Activated B cell treated with CpG ODN at 0.5 μM for 24 hours (primary cell): ENCODE measurements around the gene KRTAP5-7. TPM values are rescaled to one million over a fixed set of nuclear protein-coding genes. Genes with fewer than 3 reads are reported as not detected.

ENCODE experiments used
- ATAC-seq: fragments of 200-7000 bp; cut with Tn5 transposase; one replicate; pipeline ENCODE4 v1.10.0; 2021; ENCODE audit warnings: low read depth, mild to moderate bottlenecking, moderate library complexity
- CTCF ChIA-PET: fragments of 350-600 bp; sonication (Branson Sonifier 250); formaldehyde crosslinking; loops from one replicate; lab custom pipeline; 2021; ENCODE audit warnings: antibody characterized with exemption; lab: Charles Lee
- POLR2A ChIA-PET: fragments of 350-600 bp; sonication (Branson Sonifier 250); formaldehyde crosslinking; loops from one replicate; lab custom pipeline; 2021; ENCODE audit warnings: antibody characterized with exemption; lab: Charles Lee
- DNase-seq: peaks from one replicate; pipeline ENCODE4 v3.0.0; 2022
- H3K27ac Mint-ChIP-seq: one replicate; pipeline ENCODE4 v1.8.0; 2020; ENCODE audit warnings: mixed read lengths
- H3K27me3 Mint-ChIP-seq: one replicate; pipeline ENCODE4 v1.8.0; 2021; ENCODE audit warnings: mixed read lengths
- H3K36me3 Mint-ChIP-seq: one replicate; pipeline ENCODE4 v1.8.0; 2021; ENCODE audit warnings: low read depth, mixed read lengths
- H3K4me1 Mint-ChIP-seq: one replicate; pipeline ENCODE4 v1.8.0; 2021; ENCODE audit warnings: mixed read lengths
- H3K4me3 Mint-ChIP-seq: one replicate; pipeline ENCODE4 v1.8.0; 2020; ENCODE audit warnings: mild to moderate bottlenecking, mixed read lengths
- H3K9me3 Mint-ChIP-seq: one replicate; pipeline ENCODE4 v1.8.0; 2020; ENCODE audit warnings: mixed read lengths
- CTCF ChIP-seq: fragments of 200-600 bp; IDR thresholded peaks from one replicate; pipeline ENCODE4 v1.8.0; 2022; ENCODE audit warnings: antibody characterized with exemption, mild to moderate bottlenecking
- intact Hi-C: fragments of 100-400 bp; cut with micrococcal nuclease; formaldehyde crosslinking; loops from one replicate; pipeline ENCODE4 v1.15.1; 2024
- total RNA-seq: library from RNA; stranded (reverse); gene quantifications from 2 replicates; pipeline ENCODE4 v1.2.3, GENCODE V29; 2022

Gene KRTAP5-7
- total RNA-seq, 1 donor from 2014 or later = 0.49 TPM

- DNase-seq (no peak), ATAC-seq (no peak)
- H3K27me3 Mint-ChIP-seq = peaks cover 7% of the 10 kb centered on the region
- ChIA-PET CTCF (no interaction called here), POLR2A (no interaction called here)
- no peaks in the 10 kb centered on the region for H3K36me3 Mint-ChIP-seq
- intact Hi-C loops = no loop called here
- no peak overlapping the region for H3K27ac Mint-ChIP-seq
- TF ChIP-seq CTCF = no peak
- peaks cover 18% of the 10 kb centered on the region for H3K4me1 Mint-ChIP-seq
- no peak overlapping the region for H3K4me3 Mint-ChIP-seq
- peaks cover 5% of the 10 kb centered on the region for H3K9me3 Mint-ChIP-seq
Observed at GRCh38 chr11:71542382-71542781, 15.3 kb downstream of the KRTAP5-7 start.

GRCh38 chr11:71542879-71543777 lies 16.1 kb downstream of the KRTAP5-7 start:
- H3K4me1 Mint-ChIP-seq = peaks cover 18% of the 10 kb centered on the region
- intact Hi-C loops = no loop called here

GRCh38 chr11:71543866-71544265 lies 16.8 kb downstream of the KRTAP5-7 start:
- Mint-ChIP-seq H3K36me3 (no peaks in the 10 kb centered on the region), H3K27ac (no peak overlapping the region), H3K27me3 (peaks cover 18% of the 10 kb centered on the region), H3K9me3 (peaks cover 5% of the 10 kb centered on the region), H3K4me3 (peak overlapping the region; percentile 44), H3K4me1 (peaks cover 18% of the 10 kb centered on the region)
- ATAC-seq = no peak
- no peak for TF ChIP-seq CTCF
- ChIA-PET POLR2A (no interaction called here), CTCF (no interaction called here)
- DNase-seq = no peak
- intact Hi-C loops = no loop called here

More at GRCh38 chr11:71542879-71543777, 16.1 kb downstream of the KRTAP5-7 start:
- ATAC-seq (no peak), DNase-seq (no peak)
- Mint-ChIP-seq H3K4me3 (peak overlapping the region; percentile 44), H3K36me3 (no peaks in the 10 kb centered on the region), H3K27ac (no peak overlapping the region), H3K27me3 (peaks cover 13% of the 10 kb centered on the region), H3K9me3 (peaks cover 5% of the 10 kb centered on the region)
- no peak for TF ChIP-seq CTCF
- POLR2A ChIA-PET = no interaction called here
- CTCF ChIA-PET = no interaction called here

GRCh38 chr11:71544525-71545214 lies 17.6 kb downstream of the KRTAP5-7 start:
- ChIA-PET CTCF (no interaction called here), POLR2A (no interaction called here)
- Mint-ChIP-seq H3K4me1 (peaks cover 18% of the 10 kb centered on the region), H3K27ac (no peak overlapping the region), H3K9me3 (peaks cover 5% of the 10 kb centered on the region), H3K36me3 (no peaks in the 10 kb centered on the region), H3K27me3 (peaks cover 19% of the 10 kb centered on the region), H3K4me3 (no peak overlapping the region)
- intact Hi-C loops = no loop called here
- no peak for DNase-seq
- ATAC-seq = no peak
- TF ChIP-seq CTCF = no peak

GRCh38 chr11:71545405-71545966 lies 18.4 kb downstream of the KRTAP5-7 start:
- Mint-ChIP-seq H3K27ac (no peak overlapping the region), H3K36me3 (no peaks in the 10 kb centered on the region), H3K27me3 (peaks cover 19% of the 10 kb centered on the region), H3K4me1 (peaks cover 22% of the 10 kb centered on the region), H3K4me3 (no peak overlapping the region), H3K9me3 (peaks cover 5% of the 10 kb centered on the region)
- TF ChIP-seq CTCF = no peak
- ChIA-PET CTCF (no interaction called here), POLR2A (no interaction called here)
- no peak for DNase-seq
- intact Hi-C loops = no loop called here
- ATAC-seq = no peak
